Tibial nerve (tissue), 3 donors: ENCODE results near the gene SSTR4.

ENCODE experiments used
- EP300 ChIP-seq, 2 donors: sonication (generic); formaldehyde crosslinking; IDR thresholded peaks; one replicate each; pipeline ENCODE4 v1.6.1; 2017; ENCODE audit warnings: antibody characterized with exemption in 2 of 2, mild to moderate bottlenecking in 1 of 2
- POLR2A ChIP-seq, 2 donors: fragments of 450-650 bp; IDR thresholded peaks; one replicate each; pipeline ENCODE4 v1.6.1; 2017; ENCODE audit warnings: antibody characterized with exemption in 2 of 2, mild to moderate bottlenecking in 2 of 2, moderate library complexity in 2 of 2

- TF ChIP-seq POLR2A (IDR thresholded peaks at IDR 0.05) (no peak), EP300 (IDR thresholded peaks at IDR 0.05) (no peak)
Measured at GRCh38 chr20:23035731-23036130, 619 bp downstream of the SSTR4 start.
